Mesenchymal stem cell (in vitro differentiated cells and primary cell): ENCODE measurements around the gene MID2. TPM values are rescaled to one million over a fixed set of nuclear protein-coding genes. Genes with fewer than 3 reads are reported as not detected.

Source experiments
- DNase-seq: peaks from one replicate; pipeline ENCODE4 v3.0.0-alpha.2; 2013
- H2AFZ ChIP-seq: one replicate; pipeline ENCODE4 v1.6.1; 2013; ENCODE audit warnings: low read depth, mild to moderate bottlenecking, control low read depth, inconsistent platforms, low read length, moderate library complexity
- H2AK5ac ChIP-seq: 2 replicates; pipeline ENCODE4 v1.6.1; 2013; ENCODE audit warnings: low read length, moderate library complexity, mild to moderate bottlenecking, inconsistent platforms; ENCODE audit not compliant: severe bottlenecking
- H2BK120ac ChIP-seq: one replicate; pipeline ENCODE4 v1.6.1; 2013; ENCODE audit warnings: low read depth, mild to moderate bottlenecking, inconsistent platforms, low read length, moderate library complexity
- H2BK12ac ChIP-seq, 2 experiments: one replicate each; pipeline ENCODE4 v1.6.1; 2013; ENCODE audit warnings: inconsistent platforms in 2 of 2, low read length in 2 of 2, mild to moderate bottlenecking in 2 of 2, moderate library complexity in 2 of 2, control low read depth in 1 of 2
- H2BK15ac ChIP-seq: one replicate; pipeline ENCODE4 v1.6.1; 2013; ENCODE audit warnings: mild to moderate bottlenecking, low read depth, inconsistent platforms; ENCODE audit not compliant: poor library complexity, severe bottlenecking
- H2BK5ac ChIP-seq: 2 replicates; pipeline ENCODE4 v1.6.1; 2013; ENCODE audit warnings: low read depth, mild to moderate bottlenecking, low read length, control low read depth, inconsistent platforms; ENCODE audit not compliant: poor library complexity, severe bottlenecking
- H3K14ac ChIP-seq, 2 experiments: one replicate each; pipeline ENCODE4 v1.6.1; 2013; ENCODE audit warnings: inconsistent platforms in 2 of 2, low read length in 2 of 2, control low read depth in 1 of 2, mild to moderate bottlenecking in 1 of 2, moderate library complexity in 1 of 2
- H3K18ac ChIP-seq, 2 experiments: one replicate each; pipeline ENCODE4 v1.6.1; 2013; ENCODE audit warnings: inconsistent platforms in 2 of 2, low read length in 2 of 2, control low read depth in 1 of 2, low read depth in 1 of 2, mild to moderate bottlenecking in 1 of 2
- H3K23ac ChIP-seq, 2 experiments: one replicate each; pipeline ENCODE4 v1.6.1; 2013; ENCODE audit warnings: inconsistent platforms in 2 of 2, low read length in 2 of 2, mild to moderate bottlenecking in 2 of 2, moderate library complexity in 2 of 2, control low read depth in 1 of 2
- H3K27ac ChIP-seq: 2 replicates; pipeline ENCODE4 v1.5.1; 2013; ENCODE audit warnings: mild to moderate bottlenecking, moderate library complexity, low read length, control low read depth, inconsistent platforms; ENCODE audit not compliant: poor library complexity, severe bottlenecking
- H3K27me3 ChIP-seq, 2 experiments: 2 replicates each; pipeline versions ENCODE4 v1.6.1 to v1.7.0; 2013; ENCODE audit warnings: low read length in 2 of 2, mild to moderate bottlenecking in 2 of 2, moderate library complexity in 2 of 2, control low read depth in 1 of 2, inconsistent platforms in 1 of 2; ENCODE audit not compliant: control insufficient read depth in 1 of 2, insufficient read depth in 1 of 2
- H3K36me3 ChIP-seq, 2 experiments: 2 replicates each; pipeline versions ENCODE4 v1.6.1 to v1.7.0; 2013; ENCODE audit warnings: low read length in 2 of 2, control low read depth in 1 of 2, inconsistent platforms in 1 of 2, low read depth in 1 of 2, mild to moderate bottlenecking in 1 of 2; ENCODE audit not compliant: insufficient read depth in 2 of 2, control insufficient read depth in 1 of 2
- H3K4ac ChIP-seq, 2 experiments: one replicate each; pipeline ENCODE4 v1.6.1; 2013; ENCODE audit warnings: inconsistent platforms in 2 of 2, low read length in 2 of 2, mild to moderate bottlenecking in 2 of 2, moderate library complexity in 2 of 2, control low read depth in 1 of 2, low read depth in 1 of 2
- H3K4me1 ChIP-seq: 2 replicates; pipeline ENCODE4 v1.6.1; 2013; ENCODE audit warnings: low read depth, low read length, control low read depth; ENCODE audit not compliant: control insufficient read depth, insufficient read depth
- H3K4me2 ChIP-seq: 2 replicates; pipeline ENCODE4 v1.6.1; 2013; ENCODE audit warnings: low read length, mild to moderate bottlenecking, inconsistent platforms; ENCODE audit not compliant: poor library complexity, severe bottlenecking
- H3K4me3 ChIP-seq, 2 experiments: 2 replicates each; pipeline versions ENCODE4 v1.5.1 to v1.7.0; 2013; ENCODE audit warnings: low read length in 2 of 2, mild to moderate bottlenecking in 2 of 2, control low read depth in 1 of 2, low read depth in 1 of 2; ENCODE audit not compliant: insufficient read depth in 1 of 2
- H3K79me1 ChIP-seq: replicated peaks from 2 replicates; pipeline ENCODE4 v1.6.1; 2013; ENCODE audit warnings: mild to moderate bottlenecking, control low read depth, low read length, inconsistent platforms; ENCODE audit not compliant: poor library complexity, severe bottlenecking
- H3K9ac ChIP-seq: 2 replicates; pipeline ENCODE4 v1.7.0; 2013; ENCODE audit warnings: mild to moderate bottlenecking, low read length, moderate library complexity
- H3K9me3 ChIP-seq: 2 replicates; pipeline ENCODE4 v1.7.0; 2013; ENCODE audit warnings: mild to moderate bottlenecking, low read length; ENCODE audit not compliant: control insufficient read depth
- H4K8ac ChIP-seq: one replicate; pipeline ENCODE4 v1.6.1; 2013; ENCODE audit warnings: inconsistent platforms, mild to moderate bottlenecking, low read length, moderate library complexity
- H4K91ac ChIP-seq: one replicate; pipeline ENCODE4 v1.6.1; 2013; ENCODE audit warnings: mild to moderate bottlenecking, low read length, inconsistent platforms
- WGBS: methylation state at CpG from one replicate; pipeline ENCODE4 v1.1.7; 2013; ENCODE audit warnings: mixed read lengths; 5-methylcytosine and 5-hydroxymethylcytosine counted together
- small RNA-seq: library from polyadenylated mRNA; stranded (forward); fragments of <200 nt; extraction: miRNeasy Mini kit (QIAGEN cat#:217004); gene quantifications from one replicate; pipeline ENCODE3, GENCODE V24; 2013; ENCODE audit warnings: low read depth

The MID2 gene

DNA sequence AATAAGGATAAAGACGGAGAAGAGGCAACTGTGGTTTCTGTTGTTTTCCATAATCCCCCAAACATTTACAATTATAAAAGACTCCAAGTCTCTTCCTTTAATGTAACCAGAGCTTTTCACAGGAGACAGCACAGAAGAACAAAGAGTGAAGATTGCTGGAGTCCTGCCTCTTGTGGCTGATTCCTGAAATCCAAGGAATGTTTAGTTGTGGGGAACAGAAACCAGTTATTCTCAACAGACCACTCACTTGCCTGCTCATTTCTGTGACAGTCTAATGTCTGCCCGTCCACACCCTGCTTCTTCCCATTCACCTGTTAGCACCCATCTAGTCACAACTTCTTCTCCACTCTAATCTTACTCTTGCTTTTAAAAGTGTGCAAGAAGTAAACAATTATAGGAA lies 144.4 kb downstream of the MID2 start:
- no peak overlapping the region for H2BK120ac ChIP-seq
- H3K9me3 ChIP-seq, result peaks cover 4% of the 10 kb centered on the region
- H3K79me1 ChIP-seq, result no peaks in the 10 kb centered on the region
- WGBS, result 83% methylated on average over 2 of the region's 2 CpGs
- no peak overlapping the region for H2AFZ ChIP-seq
- H2BK5ac ChIP-seq, result no peak overlapping the region
- no peaks in the 10 kb centered on the region for H3K36me3 ChIP-seq
- H3K4me1 ChIP-seq, result no peaks in the 10 kb centered on the region
- no peak overlapping the region for H3K23ac ChIP-seq
- H3K9ac ChIP-seq, result no peak overlapping the region
- no peak overlapping the region for H3K27ac ChIP-seq
- H2AK5ac ChIP-seq, result no peak overlapping the region
- no peak overlapping the region for H2BK12ac ChIP-seq
- no peak overlapping the region for H3K18ac ChIP-seq
- no peak overlapping the region for H3K4ac ChIP-seq
- H3K4me2 ChIP-seq, result no peak overlapping the region
- no peak overlapping the region for H4K8ac ChIP-seq
- DNase-seq, result no peak
- no peak overlapping the region for H4K91ac ChIP-seq
- H3K27me3 ChIP-seq, result peaks cover 0 to 5% of the 10 kb centered on the region in 2 experiments
- H3K14ac ChIP-seq, result no peak overlapping the region
- no peak overlapping the region for H3K4me3 ChIP-seq
- no peak overlapping the region for H2BK15ac ChIP-seq

DNA sequence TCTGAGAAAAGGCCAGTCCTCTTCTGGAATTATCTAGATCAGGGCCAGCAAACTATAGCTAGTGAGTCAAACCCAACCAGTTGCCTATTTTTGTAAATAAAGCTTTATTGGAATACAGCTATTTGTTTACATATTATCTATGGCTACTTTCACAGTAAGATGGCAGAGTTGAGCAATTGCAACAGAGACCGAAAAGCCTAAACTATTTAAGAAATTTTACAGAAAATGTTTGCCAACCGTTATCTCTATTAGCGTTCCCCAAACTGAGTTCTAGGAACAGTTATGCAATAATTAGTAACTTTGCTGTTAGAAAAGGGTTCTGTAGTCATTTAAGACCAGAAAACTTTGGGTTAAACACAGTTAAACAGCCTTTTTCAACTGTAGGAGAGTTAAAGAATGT lies 146.0 kb downstream of the MID2 start:
- Histone ChIP-seq H2BK5ac (no peak overlapping the region), H2BK12ac (no peak overlapping the region), H3K4me1 (no peaks in the 10 kb centered on the region), H3K4me3 (no peak overlapping the region), H3K79me1 (no peaks in the 10 kb centered on the region), H4K91ac (no peak overlapping the region), H3K36me3 (no peaks in the 10 kb centered on the region), H2BK15ac (no peak overlapping the region), H3K18ac (no peak overlapping the region), H2AFZ (no peak overlapping the region), H3K14ac (no peak overlapping the region), H3K9me3 (peaks cover 3% of the 10 kb centered on the region), H3K9ac (no peak overlapping the region), H3K4ac (no peak overlapping the region), H3K4me2 (no peak overlapping the region), H4K8ac (no peak overlapping the region), H2AK5ac (no peak overlapping the region), H2BK120ac (no peak overlapping the region), H3K27ac (no peak overlapping the region), H3K27me3 (peaks cover 0 to 10% of the 10 kb centered on the region in 2 experiments), H3K23ac (no peak overlapping the region)
- WGBS, result no CpG with 5 or more reads among the region's 3 CpGs
- DNase-seq, result no peak

Small RNA genes within 50 kb of the gene (small RNA-seq; reads per million reads assigned to genes)
- not detected for gene RF00019
